ENCODE results near the gene DAPK1. TPM values are rescaled to one million over a fixed set of nuclear protein-coding genes. Genes with fewer than 3 reads are reported as not detected.

DAPK1 gene
- total RNA-seq, 1 donor from 2014 or later: 17.8 TPM

DNA sequence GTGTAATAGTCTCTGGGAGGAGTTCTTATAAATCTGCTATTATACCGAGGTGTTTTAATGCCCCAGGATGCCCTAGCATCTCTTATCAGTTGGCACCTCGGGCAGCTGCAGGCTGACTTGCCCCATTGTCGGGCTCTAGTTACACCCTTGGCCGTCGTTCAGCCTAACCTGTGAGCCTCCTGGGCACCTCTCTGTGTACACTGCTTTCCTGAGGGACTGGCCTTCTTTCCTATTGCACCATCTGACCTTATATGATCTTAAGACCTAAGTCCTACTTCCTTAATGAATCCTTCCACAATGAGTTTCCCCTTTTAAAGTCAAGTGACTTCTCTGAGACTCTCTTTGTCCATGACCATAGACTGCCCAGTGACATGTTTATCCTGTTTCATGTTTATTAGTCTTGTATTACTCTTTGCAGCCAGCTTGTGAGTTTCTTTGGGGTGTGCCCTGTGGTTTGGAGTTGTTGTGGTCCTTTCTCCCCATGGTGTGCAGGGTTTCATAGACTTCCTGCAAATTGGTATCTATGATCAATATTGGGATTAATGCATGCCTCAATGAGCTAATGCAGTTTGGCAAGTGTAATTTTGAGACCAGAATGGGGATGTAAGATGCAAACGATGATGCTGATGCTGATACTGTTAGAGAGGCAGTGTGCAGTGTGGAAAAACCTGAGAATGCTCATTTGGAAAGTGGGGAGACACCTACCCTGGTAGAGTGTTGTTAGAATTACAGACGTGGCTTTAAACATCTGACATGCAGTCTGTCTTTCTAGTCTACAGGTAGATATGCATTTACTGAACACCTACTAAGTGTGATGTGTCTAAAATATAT, 4.9 kb downstream of the DAPK1 start:
- H3K4me3 ChIP-seq: no peak overlapping the region
- H3K9me3 ChIP-seq: no peaks in the 10 kb centered on the region
- intact Hi-C loops (cut with DNase I): no loop called here
- no peaks in the 10 kb centered on the region for H3K27me3 ChIP-seq
- H3K27ac ChIP-seq: no peak overlapping the region
- H3K4me1 ChIP-seq: no peaks in the 10 kb centered on the region
- no peaks in the 10 kb centered on the region for H3K36me3 ChIP-seq
- TF ChIP-seq, protein P1, sequence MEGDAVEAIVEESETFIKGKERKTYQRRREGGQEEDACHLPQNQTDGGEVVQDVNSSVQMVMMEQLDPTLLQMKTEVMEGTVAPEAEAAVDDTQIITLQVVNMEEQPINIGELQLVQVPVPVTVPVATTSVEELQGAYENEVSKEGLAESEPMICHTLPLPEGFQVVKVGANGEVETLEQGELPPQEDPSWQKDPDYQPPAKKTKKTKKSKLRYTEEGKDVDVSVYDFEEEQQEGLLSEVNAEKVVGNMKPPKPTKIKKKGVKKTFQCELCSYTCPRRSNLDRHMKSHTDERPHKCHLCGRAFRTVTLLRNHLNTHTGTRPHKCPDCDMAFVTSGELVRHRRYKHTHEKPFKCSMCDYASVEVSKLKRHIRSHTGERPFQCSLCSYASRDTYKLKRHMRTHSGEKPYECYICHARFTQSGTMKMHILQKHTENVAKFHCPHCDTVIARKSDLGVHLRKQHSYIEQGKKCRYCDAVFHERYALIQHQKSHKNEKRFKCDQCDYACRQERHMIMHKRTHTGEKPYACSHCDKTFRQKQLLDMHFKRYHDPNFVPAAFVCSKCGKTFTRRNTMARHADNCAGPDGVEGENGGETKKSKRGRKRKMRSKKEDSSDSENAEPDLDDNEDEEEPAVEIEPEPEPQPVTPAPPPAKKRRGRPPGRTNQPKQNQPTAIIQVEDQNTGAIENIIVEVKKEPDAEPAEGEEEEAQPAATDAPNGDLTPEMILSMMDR (IDR thresholded peaks at IDR 0.05): no peak
- DNase-seq (ENCODE audit: low spot score in 2 of 2): no peak

DNA sequence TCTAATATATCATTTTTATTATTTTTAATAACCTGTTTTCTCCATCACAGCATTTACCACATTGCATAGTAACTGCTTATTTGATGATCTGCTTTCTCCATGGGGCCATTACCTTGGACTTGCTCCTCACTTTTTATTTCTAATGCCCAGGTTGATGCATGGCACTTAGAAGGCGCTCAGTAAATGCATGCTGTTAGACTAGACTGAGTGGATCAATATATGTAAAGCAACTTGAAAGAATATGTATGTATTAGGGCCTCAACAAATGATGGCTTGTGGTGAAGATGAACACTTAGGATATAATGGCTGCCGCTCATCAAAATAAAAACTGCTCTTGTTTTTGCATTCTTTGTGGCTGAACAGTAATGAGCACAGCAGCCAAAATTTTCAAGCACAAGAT, 5.8 kb downstream of the DAPK1 start:
- TF ChIP-seq, protein P1 (IDR thresholded peaks at IDR 0.05): no peak
- no peak for DNase-seq (ENCODE audit: low spot score in 2 of 2)
- H3K36me3 ChIP-seq: no peaks in the 10 kb centered on the region
- peak overlapping the region in 1 of 2 donors; percentile 6 for H3K27ac ChIP-seq
- H3K4me3 ChIP-seq: no peak overlapping the region
- intact Hi-C loops (cut with DNase I): no loop called here
- H3K4me1 ChIP-seq: no peaks in the 10 kb centered on the region
- H3K9me3 ChIP-seq: no peaks in the 10 kb centered on the region
- no peaks in the 10 kb centered on the region for H3K27me3 ChIP-seq

DNA sequence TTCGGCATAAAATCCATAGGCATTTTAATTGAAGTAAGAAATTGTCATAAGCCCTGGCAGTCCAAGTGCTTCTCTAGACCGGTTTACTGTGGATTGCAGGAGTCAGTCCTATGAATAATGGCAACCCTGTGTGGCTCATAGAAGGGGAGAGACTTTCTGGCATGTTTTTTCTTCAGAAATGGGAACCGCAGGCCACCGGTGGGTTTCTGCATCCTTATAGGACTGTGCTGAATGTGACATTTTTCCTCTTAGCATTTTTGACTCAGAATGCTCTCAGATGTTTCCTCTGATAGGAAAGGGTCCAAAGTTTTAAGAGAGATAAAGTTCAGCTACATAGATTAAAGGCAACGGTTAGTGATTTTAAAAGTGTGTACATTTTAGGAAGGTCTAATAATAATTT, 6.3 kb downstream of the DAPK1 start:
- no peak for DNase-seq (ENCODE audit: low spot score in 2 of 2)
- intact Hi-C loops (cut with DNase I): no loop called here
- Histone ChIP-seq H3K9me3 (no peaks in the 10 kb centered on the region), H3K36me3 (no peaks in the 10 kb centered on the region), H3K4me3 (no peak overlapping the region), H3K27me3 (no peaks in the 10 kb centered on the region), H3K27ac (no peak overlapping the region), H3K4me1 (no peaks in the 10 kb centered on the region)
- TF ChIP-seq, protein P1 (IDR thresholded peaks at IDR 0.05): no peak

DNA sequence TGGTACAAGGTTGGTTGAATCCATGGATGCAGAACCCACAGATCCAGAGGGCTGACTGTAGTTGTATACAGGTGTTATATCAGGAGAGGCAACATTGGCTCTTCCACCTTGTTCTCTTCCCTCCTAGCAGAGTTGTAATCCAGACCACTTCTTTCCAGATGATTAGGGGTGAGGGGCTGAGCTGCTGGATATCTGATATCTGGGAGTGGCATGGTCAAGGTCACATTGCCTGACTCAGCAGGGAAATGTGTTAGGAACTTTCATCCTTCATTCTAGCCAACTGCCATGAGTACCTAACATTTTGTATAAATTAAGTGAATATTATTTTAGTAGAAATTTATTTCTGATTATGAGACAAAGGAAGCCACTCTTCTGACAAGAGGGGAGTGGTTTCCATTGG, 7.3 kb downstream of the DAPK1 start:
- H3K4me3 ChIP-seq: no peak overlapping the region
- TF ChIP-seq, protein P1 (IDR thresholded peaks at IDR 0.05): no peak
- intact Hi-C loops (cut with DNase I): no loop called here
- no peaks in the 10 kb centered on the region for H3K36me3 ChIP-seq
- H3K27ac ChIP-seq: no peak overlapping the region
- DNase-seq (ENCODE audit: low spot score in 2 of 2): no peak
- no peaks in the 10 kb centered on the region for H3K27me3 ChIP-seq
- no peaks in the 10 kb centered on the region for H3K4me1 ChIP-seq
- H3K9me3 ChIP-seq: no peaks in the 10 kb centered on the region

DNA sequence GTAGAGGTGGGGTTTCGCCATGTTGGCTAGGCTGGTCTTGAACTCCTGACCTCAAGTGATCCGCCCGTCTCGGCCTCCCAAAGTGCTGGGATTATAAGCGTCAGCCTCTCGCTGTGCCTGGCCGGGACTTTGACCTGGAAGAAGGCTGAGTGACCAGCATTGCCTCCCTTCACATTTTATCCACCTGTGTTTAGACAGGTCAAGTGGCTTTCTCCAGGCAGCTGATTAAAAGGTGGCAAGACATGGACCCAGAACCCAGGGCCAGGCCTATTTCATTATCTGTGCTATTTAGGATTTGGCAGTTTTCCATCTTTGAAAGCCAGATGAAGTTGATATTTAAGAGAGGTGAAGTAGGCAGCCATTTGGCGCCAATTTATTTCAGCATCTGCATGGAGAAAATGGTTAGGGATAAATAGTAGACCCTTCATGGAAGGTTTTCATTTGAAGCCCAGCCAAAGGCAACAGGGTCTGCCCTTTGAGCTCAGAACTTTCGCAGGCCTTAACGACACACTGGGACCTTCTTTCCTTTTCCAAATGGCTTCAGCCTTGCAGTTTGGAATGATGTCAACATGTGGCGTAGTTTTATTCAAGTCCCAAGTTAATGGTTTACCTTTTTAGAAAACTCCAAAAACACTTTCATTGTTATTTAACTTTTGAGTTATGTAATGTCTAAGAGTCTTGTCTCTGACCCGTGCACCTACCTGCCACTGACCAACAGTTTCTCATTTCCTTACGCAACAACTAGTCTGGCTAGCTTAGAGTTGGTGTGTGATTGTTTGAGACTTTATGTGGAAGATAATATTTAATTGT, 8.4 kb downstream of the DAPK1 start:
- intact Hi-C loops (cut with DNase I): no loop called here

More for the DNA sequence above, 8.4 kb downstream of the DAPK1 start:
- no peak overlapping the region for H3K4me3 ChIP-seq
- no peaks in the 10 kb centered on the region for H3K36me3 ChIP-seq
- no peaks in the 10 kb centered on the region for H3K4me1 ChIP-seq
- no peaks in the 10 kb centered on the region for H3K27me3 ChIP-seq
- TF ChIP-seq, protein P1 (IDR thresholded peaks at IDR 0.05): no peak
- no peak for DNase-seq (ENCODE audit: low spot score in 2 of 2)
- no peaks in the 10 kb centered on the region for H3K9me3 ChIP-seq
- H3K27ac ChIP-seq: no peak overlapping the region
